Midbrain (tissue), 1 donor: ENCODE measurements around the gene BAG3.
A peak's percentile ranks its signal among the peaks of the same experiment; 100 is the strongest.
"Not testable (repeated sequence)": the region's sequence is repeated elsewhere in the genome, so short reads cannot be mapped to it uniquely, and the experiment has no call there.

Experiments used
- DNase-seq: peaks from one replicate; lab custom pipeline; 2025; lab: John Stamatoyannopoulos, UW

The BAG3 gene

DNA sequence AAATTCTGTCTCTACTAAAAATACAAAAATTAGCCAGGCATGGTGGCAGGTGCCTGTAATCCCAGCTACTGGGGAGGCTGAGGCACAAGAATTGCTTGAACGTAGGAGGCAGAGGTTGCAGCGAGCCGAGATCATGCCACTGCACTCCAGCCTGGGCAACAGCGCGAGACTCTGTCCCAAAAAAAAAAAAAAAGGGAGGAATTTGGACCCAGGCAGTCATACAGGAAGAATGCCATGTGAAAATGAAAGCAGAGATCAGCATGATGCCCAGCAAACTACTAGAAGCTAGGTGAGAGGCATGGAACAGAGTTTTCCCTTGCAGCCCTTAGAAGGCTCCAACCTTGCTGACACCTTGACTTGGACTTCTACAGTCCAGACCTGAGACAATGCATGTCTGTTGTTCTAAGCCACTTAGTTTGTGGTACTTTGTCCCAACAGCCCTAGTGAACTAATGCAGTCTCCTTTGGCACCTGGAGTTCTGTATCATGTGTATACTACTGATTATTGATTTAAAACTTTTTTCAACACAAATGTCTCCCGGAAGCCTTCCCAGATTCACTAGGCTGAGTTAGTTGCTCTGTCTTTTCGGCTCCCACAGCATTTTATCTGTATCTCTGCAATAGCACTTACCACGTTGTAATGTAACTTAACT is 10.2 kb upstream of the BAG3 start:
- no peak for DNase-seq

DNA sequence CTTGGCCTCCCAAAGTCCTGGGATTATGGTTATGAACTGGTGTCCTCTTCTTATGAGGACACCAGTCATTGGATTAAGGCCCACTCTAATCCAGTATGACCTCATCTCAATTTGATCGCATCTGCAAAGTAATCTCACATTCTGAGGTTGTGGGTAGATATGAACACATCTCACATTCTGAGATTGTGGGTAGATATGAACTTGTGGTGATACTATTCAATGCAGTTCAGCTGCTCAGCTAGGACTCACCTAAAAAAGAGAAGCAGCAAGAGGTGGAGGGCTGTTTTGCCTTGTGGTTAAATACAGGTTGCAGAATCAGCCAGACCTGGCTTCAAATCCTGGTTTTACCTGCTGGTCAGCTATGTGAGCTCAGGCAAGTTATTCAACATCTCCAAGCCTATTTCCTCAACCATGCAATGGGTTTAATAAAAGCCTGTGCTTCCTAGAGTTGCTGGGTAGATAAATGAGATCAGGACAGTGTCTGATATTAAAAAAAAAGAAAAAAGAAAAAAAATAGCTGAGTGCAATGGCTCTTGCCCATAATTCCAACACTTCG is 8.5 kb upstream of the BAG3 start:
- no peak for DNase-seq

DNA sequence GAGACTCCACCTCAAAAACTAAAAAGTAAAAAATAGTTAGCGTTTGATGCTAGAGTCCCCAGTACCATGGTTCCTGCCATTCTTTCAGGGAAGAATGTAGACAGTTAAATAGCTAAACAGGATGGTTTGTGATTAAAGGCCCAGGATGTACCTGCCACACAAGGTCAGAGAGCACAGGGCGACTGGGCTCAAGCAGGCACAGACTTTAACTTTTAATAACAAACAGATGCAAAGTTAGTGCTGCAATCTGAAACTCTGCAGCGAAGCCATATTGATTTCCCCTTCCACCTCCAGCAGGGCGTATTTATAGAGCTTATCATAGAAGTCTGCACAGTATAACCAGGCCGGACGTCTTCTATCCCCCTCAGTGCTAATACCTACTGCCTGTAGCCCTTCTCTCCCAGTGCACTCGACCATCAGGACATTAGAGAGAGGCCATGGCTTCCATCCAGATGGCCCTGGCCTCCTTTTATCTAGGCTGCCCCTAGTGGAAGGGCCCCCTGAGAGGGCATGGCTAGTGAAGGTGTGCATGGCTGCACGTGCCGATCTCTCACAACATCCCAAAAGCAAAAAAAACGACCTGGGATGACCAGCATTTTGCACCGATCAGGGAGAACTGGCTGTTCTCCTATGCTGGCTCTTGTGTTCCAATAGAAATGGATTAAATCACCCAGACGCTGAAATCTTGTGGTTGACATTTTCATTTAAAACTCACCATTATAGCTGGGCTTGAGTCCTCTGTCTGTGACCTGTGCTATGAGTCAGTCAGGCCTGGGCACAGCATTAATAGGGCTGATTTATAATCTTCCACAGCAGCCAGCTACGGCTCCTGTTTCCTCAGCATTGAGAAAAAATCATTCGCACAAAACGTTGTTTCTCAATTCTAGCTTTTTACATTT is 7.6 kb upstream of the BAG3 start:
- no peak for DNase-seq

DNA sequence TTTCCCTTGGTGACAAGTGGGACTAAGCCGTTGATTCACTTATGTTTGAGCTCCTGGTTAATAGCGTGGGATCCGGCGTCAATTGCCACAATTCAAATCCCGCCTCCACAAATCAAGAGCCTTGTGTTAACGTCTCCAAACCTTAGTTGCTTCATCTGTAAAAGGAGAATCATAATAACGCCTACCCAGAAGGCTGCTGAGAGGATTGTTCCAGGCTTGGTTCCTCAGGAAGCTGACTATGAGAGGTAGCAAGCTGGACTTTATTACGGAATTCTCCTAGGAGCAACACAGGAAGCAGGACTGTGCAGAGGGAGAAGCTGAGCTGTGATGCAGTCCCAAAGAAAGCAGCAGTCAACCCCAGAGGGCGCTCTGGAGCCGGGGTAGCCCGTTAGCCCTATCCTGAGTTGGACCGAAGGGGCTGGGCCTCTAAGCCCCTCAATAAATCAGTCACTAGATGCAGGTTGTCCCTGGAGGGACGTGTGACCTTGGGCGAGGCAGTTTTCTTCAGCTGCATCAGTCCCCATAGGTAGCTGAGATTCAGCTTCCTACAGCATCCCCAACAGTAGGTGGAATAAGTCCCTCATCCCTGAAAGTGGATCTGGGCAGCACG is 6.9 kb upstream of the BAG3 start:
- DNase-seq, result no peak

DNA sequence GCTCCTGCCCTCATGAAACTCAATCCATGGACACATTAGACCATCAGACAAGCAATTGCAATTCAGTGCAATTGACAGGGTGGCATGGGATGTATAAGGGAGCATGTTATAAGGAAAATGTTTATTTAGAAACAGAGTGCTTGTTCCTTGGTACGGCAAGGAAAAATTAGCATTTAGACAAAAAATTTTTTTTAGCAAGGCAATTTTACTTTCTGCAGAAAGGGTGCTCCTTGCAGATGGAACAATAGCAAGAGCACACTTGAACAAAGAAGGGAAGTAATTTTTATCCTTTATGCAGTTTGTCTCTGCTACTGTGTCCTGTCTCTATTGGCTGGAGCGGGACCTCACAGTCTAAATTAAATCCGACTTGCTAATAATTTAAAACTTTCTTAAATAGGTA is 6.2 kb upstream of the BAG3 start:
- DNase-seq, result no peak

DNA sequence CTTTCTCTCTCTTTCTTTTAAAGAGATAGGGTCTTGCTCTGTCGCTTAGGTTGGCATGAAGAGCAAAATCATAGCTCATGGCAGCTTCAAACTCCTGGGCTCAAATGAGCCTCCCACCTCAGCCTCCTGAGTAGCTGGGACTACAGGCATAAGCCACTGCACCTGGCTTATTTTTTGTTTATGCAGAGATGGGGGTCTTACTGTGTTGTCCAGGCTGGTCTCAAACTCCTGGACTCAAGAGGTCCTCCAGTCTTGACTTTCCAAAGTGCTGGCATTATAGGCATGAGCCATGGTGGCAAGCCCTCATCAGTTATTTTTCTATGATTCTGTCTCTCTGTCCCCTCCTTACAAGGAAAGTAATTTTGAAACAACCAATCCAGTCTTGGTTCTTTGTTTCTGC is 1.1 kb upstream of the BAG3 start:
- DNase-seq, result no peak

DNA sequence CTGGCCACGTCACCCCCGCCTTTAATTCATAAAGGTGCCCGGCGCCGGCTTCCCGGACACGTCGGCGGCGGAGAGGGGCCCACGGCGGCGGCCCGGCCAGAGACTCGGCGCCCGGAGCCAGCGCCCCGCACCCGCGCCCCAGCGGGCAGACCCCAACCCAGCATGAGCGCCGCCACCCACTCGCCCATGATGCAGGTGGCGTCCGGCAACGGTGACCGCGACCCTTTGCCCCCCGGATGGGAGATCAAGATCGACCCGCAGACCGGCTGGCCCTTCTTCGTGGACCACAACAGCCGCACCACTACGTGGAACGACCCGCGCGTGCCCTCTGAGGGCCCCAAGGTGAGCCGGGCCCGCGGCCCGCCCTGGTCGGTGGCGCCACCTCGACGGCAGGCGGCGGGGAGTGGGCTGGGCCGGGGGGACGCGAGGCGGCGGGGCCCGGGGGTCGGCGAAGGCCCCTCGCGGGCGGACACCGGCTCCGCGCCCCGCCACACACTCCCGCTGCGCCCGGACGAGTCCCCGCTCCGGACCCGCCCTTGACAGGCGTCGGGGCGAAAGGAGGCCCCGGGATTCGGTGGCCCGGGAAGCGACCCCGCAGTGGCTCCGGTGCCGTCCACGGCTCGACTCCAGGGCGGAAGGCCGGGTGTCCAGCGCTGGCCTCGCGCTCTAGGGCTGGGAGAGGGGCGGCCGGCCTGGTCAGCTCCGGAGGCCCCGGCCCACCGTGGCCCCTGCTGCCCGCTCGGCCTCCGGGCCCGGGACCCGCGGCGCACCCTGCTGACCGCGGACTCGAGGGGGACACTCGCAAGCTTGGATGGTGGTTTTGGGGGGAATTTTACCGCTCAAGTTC is 557 bp downstream of the BAG3 start:
- no peak for DNase-seq

DNA sequence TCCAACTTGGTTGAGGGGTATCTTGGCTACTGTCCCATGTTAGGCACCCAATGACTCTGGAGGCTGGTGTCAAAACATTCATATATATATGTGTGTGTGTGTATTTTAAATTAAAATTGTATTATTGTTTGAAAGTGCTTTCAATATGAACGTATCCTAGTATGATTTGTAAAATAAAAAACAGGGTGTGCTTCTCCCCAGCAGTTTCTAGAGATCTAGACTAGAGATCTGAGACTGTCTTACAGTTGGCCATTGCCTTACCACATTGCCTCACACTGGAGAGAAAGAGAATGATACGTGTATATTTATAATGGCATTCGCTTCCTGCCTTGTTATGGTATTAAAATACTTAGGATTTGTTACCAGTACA is 1.2 kb downstream of the BAG3 start:
- DNase-seq, result no peak

DNA sequence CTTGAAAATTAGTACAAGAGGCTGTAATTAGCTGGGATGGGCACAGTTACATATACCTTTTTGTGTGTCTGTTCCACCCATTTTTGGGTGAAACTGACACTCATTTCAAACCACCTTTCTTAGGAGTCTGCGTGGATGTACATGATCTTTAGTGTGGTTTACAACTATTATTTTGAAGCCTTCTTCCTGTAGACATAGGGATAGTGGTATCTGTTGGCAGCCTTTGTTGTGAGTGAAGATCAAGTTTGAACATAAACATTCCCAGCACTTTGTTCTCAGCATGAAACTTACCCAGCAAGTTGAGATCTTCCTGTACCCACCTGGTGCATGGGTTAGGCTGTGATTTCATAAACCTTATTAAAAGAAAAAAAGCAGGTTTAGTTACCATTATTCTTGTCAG is 2.0 kb downstream of the BAG3 start:
- no peak for DNase-seq

DNA sequence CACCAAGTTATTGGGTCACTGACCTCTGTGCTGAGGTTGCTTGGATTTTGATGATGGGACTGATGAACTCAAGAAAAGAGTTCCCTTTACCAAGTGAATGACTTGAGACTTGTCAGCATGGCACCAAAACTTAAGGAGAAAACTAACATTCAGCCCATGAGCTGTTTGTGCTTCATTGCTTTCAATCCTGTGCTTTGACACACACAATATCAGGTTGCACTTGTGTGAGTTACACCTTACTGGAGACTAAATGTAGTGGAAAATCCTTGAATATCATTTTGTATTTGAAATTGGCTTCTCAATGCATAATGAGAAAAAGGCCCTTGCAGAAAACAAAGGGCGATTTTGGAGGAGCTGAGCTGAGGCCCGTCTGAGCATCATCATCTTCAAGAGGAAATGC is 2.7 kb downstream of the BAG3 start:
- DNase-seq, result no peak

DNA sequence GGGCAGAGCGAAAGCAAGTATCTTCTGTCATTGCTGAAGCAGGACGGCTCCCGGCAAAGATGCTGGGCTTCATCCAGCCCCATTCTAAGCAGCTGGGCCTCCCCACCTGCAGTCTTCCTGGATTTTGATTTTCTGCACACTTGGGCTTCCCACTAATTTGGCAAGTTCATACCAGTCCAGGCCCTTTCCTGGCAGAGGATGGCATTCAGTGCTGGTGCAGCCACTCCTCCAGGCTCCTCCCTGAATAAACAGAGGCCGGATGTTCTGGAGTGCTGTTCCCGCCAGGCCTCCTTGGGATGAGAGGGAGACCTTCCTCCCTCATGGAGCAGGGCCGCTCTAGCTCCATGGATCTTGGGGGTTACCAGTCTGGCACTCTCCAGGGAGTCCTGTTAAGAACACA is 3.4 kb downstream of the BAG3 start:
- no peak for DNase-seq

DNA sequence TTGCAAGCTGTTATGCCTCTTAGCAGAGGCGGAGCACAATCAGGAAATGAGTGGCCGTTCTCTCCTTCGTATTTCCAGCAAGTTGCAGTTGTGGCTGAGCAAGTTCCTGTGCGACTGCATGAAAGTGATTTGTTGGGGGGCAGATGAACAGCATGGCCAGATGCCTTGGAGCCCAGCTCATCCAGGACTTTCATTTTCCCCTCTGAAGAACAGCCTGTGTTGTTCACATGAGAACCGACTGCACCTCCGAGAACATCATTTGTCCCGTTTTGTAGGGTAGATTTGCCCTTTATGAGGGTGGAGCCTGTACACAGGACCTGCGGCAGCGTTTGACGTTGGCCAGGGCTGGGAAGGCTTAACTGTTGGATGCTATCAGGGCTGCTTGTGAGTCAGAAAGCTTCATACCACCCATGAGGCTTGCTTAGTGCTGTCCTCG is 4.4 kb downstream of the BAG3 start:
- no peak for DNase-seq

DNA sequence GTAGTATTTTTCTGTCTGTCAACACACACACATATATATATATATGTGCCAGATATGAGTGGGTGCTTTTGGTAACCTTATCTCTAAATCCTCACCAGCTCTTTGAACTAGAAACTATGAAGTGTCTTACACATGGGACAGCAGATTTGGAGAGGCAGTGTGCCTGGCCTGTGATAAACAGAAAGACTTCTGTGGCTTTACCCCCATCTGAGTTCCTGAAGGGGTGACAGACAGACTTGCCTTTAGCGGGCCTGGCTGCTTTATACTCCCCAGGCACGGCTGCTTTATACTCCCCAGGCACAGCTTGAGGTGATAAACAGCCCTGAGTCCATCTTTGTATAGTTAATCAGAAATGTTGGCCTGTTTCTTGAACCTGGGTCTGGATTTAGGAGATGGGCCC is 5.6 kb downstream of the BAG3 start:
- no peak for DNase-seq

DNA sequence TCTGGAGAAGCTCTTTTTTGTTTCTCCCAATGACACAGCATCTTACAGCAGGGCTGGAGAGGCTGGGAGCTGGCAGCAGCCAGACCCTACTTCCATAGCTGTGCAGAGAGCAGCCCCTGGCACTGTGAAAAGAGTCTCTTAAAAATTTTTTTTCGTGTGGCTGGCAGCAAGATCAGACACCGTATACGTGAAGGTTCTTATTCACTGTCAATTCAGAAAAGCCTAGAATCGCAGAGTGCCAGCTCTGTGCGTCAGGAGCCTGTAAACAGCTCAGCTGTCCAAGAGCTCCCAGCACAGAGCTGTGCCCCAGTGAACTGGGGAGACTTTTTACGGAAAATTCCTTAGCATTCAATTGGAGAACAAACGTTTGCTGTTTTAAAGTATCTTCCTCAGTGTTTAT is 6.5 kb downstream of the BAG3 start:
- DNase-seq, result peak; percentile 70

DNA sequence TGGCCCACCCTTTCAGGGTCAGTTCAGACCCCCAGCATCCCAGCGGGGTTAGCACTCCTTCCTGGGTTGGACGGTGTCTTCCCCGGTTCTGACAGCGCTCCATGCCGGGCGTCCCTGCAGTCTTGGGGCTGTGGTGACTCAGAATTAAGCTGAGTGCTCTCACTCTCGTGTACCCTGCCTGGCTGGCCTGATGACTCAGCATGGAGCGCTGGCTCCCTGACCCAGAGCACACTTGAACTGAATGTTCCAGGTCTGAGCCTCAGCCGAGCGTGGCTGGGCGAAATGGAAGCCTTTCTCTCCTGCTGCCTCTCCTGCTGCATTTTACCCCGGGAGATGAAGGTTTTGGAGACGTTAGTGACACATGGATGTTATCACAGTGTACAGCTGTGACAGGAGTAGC is 7.1 kb downstream of the BAG3 start:
- peak; percentile 58 for DNase-seq

DNA sequence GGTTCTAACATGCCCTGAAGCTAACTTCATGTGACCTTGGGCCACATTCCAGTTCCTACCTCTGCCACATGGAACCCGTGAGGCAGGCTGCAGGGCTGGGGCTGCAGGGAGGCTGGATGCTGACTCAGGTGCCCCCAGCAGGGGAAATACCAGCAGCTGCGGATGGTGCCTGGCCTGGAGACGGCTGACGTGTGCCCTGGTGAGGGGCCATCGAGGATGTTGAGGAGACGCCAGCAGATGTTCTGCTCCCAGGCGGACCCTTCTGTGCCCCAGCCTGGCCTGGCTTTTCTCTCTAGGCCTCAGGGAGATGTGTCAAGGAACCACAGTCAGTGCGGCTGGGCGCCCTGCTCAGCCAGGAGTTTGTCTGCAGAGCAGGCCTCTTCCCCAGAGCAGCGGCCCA is 8.8 kb downstream of the BAG3 start:
- no peak for DNase-seq

DNA sequence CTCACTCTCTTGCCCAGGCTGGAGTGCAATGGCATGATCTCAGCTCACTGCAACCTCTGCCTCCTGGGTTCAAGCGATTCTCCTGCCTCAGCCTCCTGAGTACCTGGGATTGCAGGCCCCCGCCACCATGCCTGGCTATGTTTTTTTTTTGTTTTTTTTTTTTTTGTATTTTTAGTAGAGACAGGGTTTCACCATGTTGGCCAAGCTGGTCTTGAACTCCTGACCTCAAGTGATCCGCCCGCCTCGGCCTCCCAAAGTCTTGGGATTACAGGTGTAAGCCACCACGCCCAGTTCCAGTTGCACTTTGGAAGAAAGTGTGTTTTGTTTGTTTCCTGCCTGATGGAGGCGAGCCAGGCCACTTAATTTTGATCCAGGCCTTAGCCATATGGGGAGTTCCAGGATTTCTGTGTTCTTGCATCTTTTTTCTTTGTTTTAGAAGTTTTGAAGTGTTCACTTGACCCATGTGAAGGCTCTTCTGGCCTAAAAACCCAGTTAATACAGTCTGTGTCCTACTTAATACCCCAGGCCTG is 11.0 kb downstream of the BAG3 start:
- DNase-seq, result not testable (repeated sequence)

DNA sequence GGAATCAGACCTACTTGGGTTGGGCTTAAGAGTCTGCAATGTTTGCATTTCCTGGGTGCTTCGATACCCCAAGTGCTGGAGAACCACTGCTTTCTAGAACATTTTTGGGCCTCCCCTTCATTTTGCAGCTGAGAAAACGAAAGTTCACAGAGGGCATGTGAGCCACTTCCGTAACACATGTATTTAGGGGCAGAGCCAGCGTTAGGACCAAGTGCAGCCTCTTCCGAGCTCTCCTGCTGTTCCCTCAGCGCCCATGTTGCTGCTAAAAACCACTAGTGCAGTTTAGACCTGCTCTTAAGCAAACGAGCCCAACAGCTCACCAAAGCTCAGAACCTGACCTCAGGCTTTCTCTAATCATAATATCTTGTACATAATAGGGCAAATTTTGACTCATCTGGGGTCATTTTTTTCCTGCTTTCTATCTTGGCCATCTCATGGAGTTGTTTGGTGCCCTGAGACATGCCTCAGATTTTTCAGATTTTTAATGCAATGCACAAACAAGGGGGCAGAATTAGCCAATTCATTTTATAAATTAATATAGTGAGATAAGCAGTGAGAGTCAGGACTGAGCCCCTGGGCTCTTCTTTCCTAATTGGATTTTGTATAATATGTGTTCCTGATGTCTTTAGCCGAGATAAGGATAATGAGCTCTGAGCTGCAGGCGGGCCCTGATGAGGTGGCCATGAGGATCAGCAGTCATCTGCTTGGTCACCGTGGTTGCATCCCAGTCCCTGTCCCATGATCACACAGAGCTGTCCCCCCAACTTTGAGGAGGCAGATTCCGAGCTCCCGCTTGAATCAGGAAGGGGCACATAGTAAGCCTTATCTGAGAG is 12.9 kb downstream of the BAG3 start:
- no peak for DNase-seq

DNA sequence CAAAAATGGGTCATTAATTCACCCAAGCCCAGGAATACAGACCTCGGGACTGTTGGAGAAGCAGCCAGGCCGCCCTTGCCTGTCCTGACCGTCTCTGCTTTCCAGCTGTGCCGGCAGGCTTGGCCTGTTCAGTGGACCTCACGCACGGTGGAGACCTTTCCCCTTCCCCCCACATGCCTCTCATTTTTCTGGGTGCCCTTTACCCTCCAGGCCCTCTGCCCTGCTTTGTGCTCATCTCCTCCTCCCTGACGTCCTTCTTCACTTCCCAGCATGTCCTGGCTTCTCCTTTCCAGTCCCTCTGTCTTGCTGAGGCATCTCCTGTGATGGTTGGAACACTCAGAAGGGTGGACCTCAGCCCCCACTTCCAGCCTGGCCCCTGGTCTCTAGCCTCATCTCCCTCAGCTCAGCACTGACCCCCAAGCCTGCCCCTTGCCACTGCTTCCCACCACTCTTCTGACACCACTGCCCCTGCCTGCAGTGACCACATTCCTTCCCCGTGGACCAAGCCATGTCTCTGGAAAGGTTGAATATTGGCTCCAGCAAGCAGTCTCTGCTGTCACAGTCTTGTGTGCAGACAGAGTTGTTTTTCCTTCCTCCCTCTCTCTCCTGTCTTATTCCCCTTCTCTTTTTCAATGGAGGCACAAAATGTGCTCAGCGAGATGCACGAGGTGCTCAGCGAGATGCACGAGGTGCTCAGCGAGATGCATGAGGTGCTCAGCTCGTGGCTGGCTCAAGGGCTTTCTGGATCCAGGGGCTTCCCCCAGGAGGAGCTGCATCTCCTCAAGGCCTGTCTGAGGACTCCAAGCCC is 14.9 kb downstream of the BAG3 start:
- DNase-seq, result no peak

DNA sequence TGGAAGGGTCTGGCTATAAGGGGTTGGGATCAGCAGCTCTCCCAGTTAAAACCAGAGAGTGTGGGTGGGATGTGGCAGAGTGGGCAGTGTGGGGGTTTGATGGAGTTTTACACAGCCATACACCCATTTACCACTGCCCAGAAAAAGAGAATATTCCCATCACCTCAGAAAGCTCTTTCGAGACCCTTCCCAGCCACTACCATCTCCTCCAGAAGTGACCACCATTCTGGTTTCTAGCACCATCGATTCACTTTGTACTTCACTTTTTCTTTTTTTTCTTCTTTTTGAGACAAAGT is 15.5 kb downstream of the BAG3 start:
- no peak for DNase-seq
